CD14-positive monocyte (primary cell): ENCODE results near the gene SOBP. TPM values are rescaled to one million over a fixed set of nuclear protein-coding genes. Genes with fewer than 3 reads are reported as not detected.

ENCODE experiments used
- DNase-seq, 3 donors: peaks; one replicate each; pipeline ENCODE4 v3.0.0-alpha.2; 2011 to 2022
- H2AFZ ChIP-seq: 2 replicates; pipeline ENCODE4 v1.6.0; 2012; ENCODE audit warnings: mild to moderate bottlenecking, low read depth, low read length, inconsistent platforms; ENCODE audit not compliant: insufficient read depth, poor library complexity, severe bottlenecking
- H3K27ac ChIP-seq, 2 donors: 1 replicate in 1 of 2; 2 replicates in 1 of 2; pipeline ENCODE4 v1.5.1; 2012 to 2013; ENCODE audit warnings: low read length in 2 of 2, control low read depth in 1 of 2, inconsistent platforms in 1 of 2, low read depth in 1 of 2, mild to moderate bottlenecking in 1 of 2
- H3K27me3 ChIP-seq, 2 donors: one replicate each; pipeline versions ENCODE4 v1.6.0 to v1.6.1; 2011 to 2013; ENCODE audit warnings: low read length in 2 of 2; ENCODE audit not compliant: control insufficient read depth in 2 of 2, insufficient read depth in 2 of 2
- H3K36me3 ChIP-seq, 2 donors: replicated peaks in 1 of 2; 1 replicate in 1 of 2; 2 replicates in 1 of 2; pipeline versions ENCODE4 v1.5.1 to v1.6.1; 2012 to 2013; ENCODE audit warnings: low read length in 2 of 2, control low read depth in 1 of 2, inconsistent platforms in 1 of 2, mild to moderate bottlenecking in 1 of 2; ENCODE audit not compliant: insufficient read depth in 2 of 2, control insufficient read depth in 1 of 2
- H3K4me1 ChIP-seq, 2 donors: 1 replicate in 1 of 2; 2 replicates in 1 of 2; pipeline versions ENCODE4 v1.5.1 to v1.6.1; 2012 to 2013; ENCODE audit warnings: low read length in 2 of 2, control low read depth in 1 of 2, inconsistent platforms in 1 of 2, mild to moderate bottlenecking in 1 of 2, moderate library complexity in 1 of 2; ENCODE audit not compliant: insufficient read depth in 2 of 2, control insufficient read depth in 1 of 2
- H3K4me2 ChIP-seq: replicated peaks from 2 replicates; pipeline ENCODE3; 2012; ENCODE audit warnings: low read length, moderate library complexity, mild to moderate bottlenecking; ENCODE audit not compliant: poor library complexity, severe bottlenecking; ENCODE audit errors: extremely low read depth
- H3K4me3 ChIP-seq, 3 experiments: fragments of 200-600 bp in 1 of 3; sonication (generic) in 1 of 3; replicated peaks in 1 of 3; 1 replicate in 2 of 3; 2 replicates in 1 of 3; pipeline ENCODE4 v1.5.1; 2011 to 2013; ENCODE audit warnings: low read length in 3 of 3, mild to moderate bottlenecking in 3 of 3, control low read depth in 2 of 3, low read depth in 2 of 3, inconsistent platforms in 1 of 3, moderate library complexity in 1 of 3
- H3K79me2 ChIP-seq: 2 replicates; pipeline ENCODE4 v1.6.0; 2012; ENCODE audit warnings: mild to moderate bottlenecking, control low read depth, inconsistent platforms, low read length, moderate library complexity; ENCODE audit not compliant: insufficient read depth
- H3K9ac ChIP-seq: 2 replicates; pipeline ENCODE4 v1.6.0; 2017; ENCODE audit warnings: low read length, mild to moderate bottlenecking; ENCODE audit not compliant: insufficient read depth, poor library complexity, severe bottlenecking
- H3K9me3 ChIP-seq, 2 donors: replicated peaks in 1 of 2; 1 replicate in 1 of 2; 2 replicates in 1 of 2; pipeline versions ENCODE4 v1.5.1 to v1.6.1; 2012 to 2013; ENCODE audit warnings: low read length in 2 of 2, control low read depth in 1 of 2; ENCODE audit not compliant: control insufficient read depth in 1 of 2, insufficient read depth in 1 of 2
- H4K20me1 ChIP-seq: 2 replicates; pipeline ENCODE4 v1.6.0; 2012; ENCODE audit warnings: mild to moderate bottlenecking, low read length, control low read depth, moderate library complexity; ENCODE audit not compliant: insufficient read depth
- H3K27ac Mint-ChIP-seq, 7 donors: one replicate each; pipeline ENCODE4 v1.8.0; 2020; ENCODE audit warnings: mild to moderate bottlenecking in 7 of 7, mixed read lengths in 7 of 7, moderate library complexity in 6 of 7, inconsistent platforms in 2 of 7
- H3K27me3 Mint-ChIP-seq, 3 donors: one replicate each; pipeline ENCODE4 v1.8.0; 2021 to 2022; ENCODE audit warnings: low read depth in 3 of 3, mild to moderate bottlenecking in 3 of 3, mixed read lengths in 3 of 3, moderate library complexity in 3 of 3, inconsistent platforms in 1 of 3
- H3K36me3 Mint-ChIP-seq, 2 donors: one replicate each; pipeline ENCODE4 v1.8.0; 2020; ENCODE audit warnings: mixed read lengths in 2 of 2, inconsistent platforms in 1 of 2, mild to moderate bottlenecking in 1 of 2
- H3K4me1 Mint-ChIP-seq: one replicate; pipeline ENCODE4 v1.8.0; 2020; ENCODE audit warnings: mild to moderate bottlenecking, mixed read lengths
- H3K4me3 Mint-ChIP-seq, 2 donors: one replicate each; pipeline ENCODE4 v1.8.0; 2020; ENCODE audit warnings: mild to moderate bottlenecking in 2 of 2, mixed read lengths in 2 of 2, moderate library complexity in 1 of 2
- H3K9me3 Mint-ChIP-seq, 7 donors: one replicate each; pipeline ENCODE4 v1.8.0; 2020 to 2022; ENCODE audit warnings: mixed read lengths in 7 of 7, mild to moderate bottlenecking in 6 of 7, moderate library complexity in 6 of 7, inconsistent platforms in 2 of 7
- WGBS: methylation state at CpG from one replicate; pipeline ENCODE4 v1.1.5; 2013; ENCODE audit warnings: missing lambda C conversion rate; ENCODE audit not compliant: insufficient coverage; 5-methylcytosine and 5-hydroxymethylcytosine counted together
- intact Hi-C, 2 donors: fragments of 100-400 bp; cut with micrococcal nuclease; formaldehyde crosslinking; loops; one replicate each; pipeline versions ENCODE4 v1.15.0 to v1.15.1; 2023
- polyA plus RNA-seq, 3 donors: library from polyadenylated mRNA; depleted of rRNA in 1 of 3; unstranded in 2 of 3; stranded (reverse) in 1 of 3; fragments of 300-500 nt in 2 of 3; fragments of >200 nt in 1 of 3; fragmentation: Illumina TruSeq in 2 of 3; gene quantifications; 1 replicate in 2 of 3; 2 replicates in 1 of 3; pipeline ENCODE4 v1.2.3, GENCODE V29; 2012 to 2021
- TF ChIP-seq, protein P1 (sequence below): fragments of 200-600 bp; IDR thresholded peaks from one replicate; pipeline ENCODE4 v1.8.0; 2022; ENCODE audit warnings: antibody characterized with exemption, mild to moderate bottlenecking

The SOBP gene
- polyA plus RNA-seq, 3 donors: not detected

- Histone ChIP-seq H3K4me2 (no peak overlapping the region), H3K79me2 (no peaks in the 10 kb centered on the region), H3K4me1 (peaks cover 47 to 59% of the 10 kb centered on the region in 2 donors), H4K20me1 (no peaks in the 10 kb centered on the region), H3K27ac (no peak overlapping the region), H3K9me3 (no peaks in the 10 kb centered on the region), H3K36me3 (no peaks in the 10 kb centered on the region), H2AFZ (no peak overlapping the region), H3K4me3 (no peak overlapping the region), H3K27me3 (peaks cover 0 to 3% of the 10 kb centered on the region in 2 donors), H3K9ac (no peak overlapping the region)
- peaks cover 10 to 20% (median 20%) of the 10 kb centered on the region in 3 donors for H3K27me3 Mint-ChIP-seq
- no peaks in the 10 kb centered on the region for H3K36me3 Mint-ChIP-seq
- H3K27ac Mint-ChIP-seq: peak overlapping the region in 1 of 7 donors; percentile 1
- H3K4me3 Mint-ChIP-seq: no peak overlapping the region
- no CpG with 5 or more reads among the region's 1 CpG for WGBS
- H3K4me1 Mint-ChIP-seq: peaks cover 65% of the 10 kb centered on the region
- peaks cover 0 to 2% (median 0%) of the 10 kb centered on the region in 7 donors for H3K9me3 Mint-ChIP-seq
- TF ChIP-seq, protein P1, sequence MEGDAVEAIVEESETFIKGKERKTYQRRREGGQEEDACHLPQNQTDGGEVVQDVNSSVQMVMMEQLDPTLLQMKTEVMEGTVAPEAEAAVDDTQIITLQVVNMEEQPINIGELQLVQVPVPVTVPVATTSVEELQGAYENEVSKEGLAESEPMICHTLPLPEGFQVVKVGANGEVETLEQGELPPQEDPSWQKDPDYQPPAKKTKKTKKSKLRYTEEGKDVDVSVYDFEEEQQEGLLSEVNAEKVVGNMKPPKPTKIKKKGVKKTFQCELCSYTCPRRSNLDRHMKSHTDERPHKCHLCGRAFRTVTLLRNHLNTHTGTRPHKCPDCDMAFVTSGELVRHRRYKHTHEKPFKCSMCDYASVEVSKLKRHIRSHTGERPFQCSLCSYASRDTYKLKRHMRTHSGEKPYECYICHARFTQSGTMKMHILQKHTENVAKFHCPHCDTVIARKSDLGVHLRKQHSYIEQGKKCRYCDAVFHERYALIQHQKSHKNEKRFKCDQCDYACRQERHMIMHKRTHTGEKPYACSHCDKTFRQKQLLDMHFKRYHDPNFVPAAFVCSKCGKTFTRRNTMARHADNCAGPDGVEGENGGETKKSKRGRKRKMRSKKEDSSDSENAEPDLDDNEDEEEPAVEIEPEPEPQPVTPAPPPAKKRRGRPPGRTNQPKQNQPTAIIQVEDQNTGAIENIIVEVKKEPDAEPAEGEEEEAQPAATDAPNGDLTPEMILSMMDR: no peak
- intact Hi-C loops: no loop called here
- DNase-seq: no peak
Observed at GRCh38 chr6:107656401-107656800, 166.5 kb downstream of the SOBP start.

- H3K4me3 ChIP-seq: no peak overlapping the region
- H3K4me2 ChIP-seq: no peak overlapping the region
- H3K27me3 ChIP-seq: peaks cover 0 to 5% of the 10 kb centered on the region in 2 donors
- no peaks in the 10 kb centered on the region for H3K36me3 ChIP-seq
- H3K4me1 ChIP-seq: peaks cover 47 to 59% of the 10 kb centered on the region in 2 donors
- H3K9me3 ChIP-seq: no peaks in the 10 kb centered on the region
- Mint-ChIP-seq H3K4me1 (peaks cover 64% of the 10 kb centered on the region), H3K27ac (peak overlapping the region in 3 of 7 donors; percentile 1 to 69 (median 17)), H3K9me3 (peaks cover 0 to 2% (median 0%) of the 10 kb centered on the region in 7 donors), H3K27me3 (peaks cover 10 to 24% (median 20%) of the 10 kb centered on the region in 3 donors), H3K36me3 (no peaks in the 10 kb centered on the region), H3K4me3 (no peak overlapping the region)
- WGBS: 92% methylated on average over 3 of the region's 8 CpGs
- no peak overlapping the region for H3K27ac ChIP-seq
- H3K9ac ChIP-seq: no peak overlapping the region
- TF ChIP-seq, protein P1: no peak
- H3K79me2 ChIP-seq: no peaks in the 10 kb centered on the region
- H4K20me1 ChIP-seq: no peaks in the 10 kb centered on the region
- intact Hi-C loops: no loop called here
- DNase-seq: no peak
- H2AFZ ChIP-seq: no peak overlapping the region
Observed at GRCh38 chr6:107656883-107657282, 167.0 kb downstream of the SOBP start.
